Caco-2 (cell line): ENCODE measurements around the gene ERI3. TPM values are rescaled to one million over a fixed set of nuclear protein-coding genes. Genes with fewer than 3 reads are reported as not detected.

Experiments
- BruUV-seq: library from RNA; stranded (reverse); fragments of 400-500 nt; replicated peaks from 2 replicates; lab custom pipeline; 2021; lab: Mats Ljungman, UMichigan
- CTCF ChIA-PET: fragments of 300-600 bp; sonication (Branson Sonifier 250); formaldehyde crosslinking; loops from one replicate; lab custom pipeline; 2022; ENCODE audit warnings: antibody characterized with exemption; lab: Charles Lee
- POLR2A ChIA-PET: fragments of 300-600 bp; sonication (Branson Sonifier 250); formaldehyde crosslinking; loops from one replicate; lab custom pipeline; 2022; ENCODE audit warnings: antibody characterized with exemption; lab: Charles Lee
- DNase-seq, 2 experiments: peaks; one replicate each; pipeline versions ENCODE4 v3.0.0 to v3.0.0-alpha.2; 2020 to 2022
- H3K27me3 ChIP-seq: replicated peaks from 2 replicates; pipeline ENCODE4 v1.6.0; 2011; ENCODE audit warnings: low read length; ENCODE audit not compliant: control insufficient read depth, insufficient read depth
- H3K36me3 ChIP-seq: 2 replicates; pipeline ENCODE4 v1.5.1; 2011; ENCODE audit warnings: low read length; ENCODE audit not compliant: control insufficient read depth, insufficient read depth
- H3K4me1 ChIP-seq: fragments of 250-450 bp; sonication (Bioruptor Pico); 2 replicates; pipeline ENCODE4 v1.5.1; 2020; ENCODE audit warnings: mild to moderate bottlenecking
- H3K4me3 ChIP-seq: 2 replicates; pipeline ENCODE4 v1.5.1; 2011; ENCODE audit warnings: low read depth, mild to moderate bottlenecking, control low read depth, low read length
- H3K9me3 ChIP-seq: fragments of 250-450 bp; sonication (Bioruptor Pico); 2 replicates; pipeline ENCODE4 v1.5.1; 2020; ENCODE audit warnings: mild to moderate bottlenecking, moderate library complexity
- H3K27ac Mint-ChIP-seq: one replicate; pipeline ENCODE4 v1.8.0; 2022; ENCODE audit warnings: mixed read lengths; ENCODE audit not compliant: unreplicated experiment
- H3K27me3 Mint-ChIP-seq: one replicate; pipeline ENCODE4 v1.8.0; 2022; ENCODE audit warnings: mixed read lengths; ENCODE audit not compliant: insufficient read depth, unreplicated experiment
- H3K36me3 Mint-ChIP-seq: one replicate; pipeline ENCODE4 v1.8.0; 2022; ENCODE audit warnings: mild to moderate bottlenecking, mixed read lengths; ENCODE audit not compliant: insufficient read depth, unreplicated experiment
- H3K4me1 Mint-ChIP-seq: one replicate; pipeline ENCODE4 v1.8.0; 2022; ENCODE audit warnings: low read depth, mixed read lengths; ENCODE audit not compliant: unreplicated experiment
- H3K4me3 Mint-ChIP-seq: one replicate; pipeline ENCODE4 v1.8.0; 2022; ENCODE audit warnings: mild to moderate bottlenecking, moderate library complexity, mixed read lengths; ENCODE audit not compliant: unreplicated experiment
- H3K9me3 Mint-ChIP-seq: one replicate; pipeline ENCODE4 v1.8.0; 2022; ENCODE audit warnings: mixed read lengths; ENCODE audit not compliant: unreplicated experiment
- intact Hi-C: fragments of 100-400 bp; cut with micrococcal nuclease; formaldehyde crosslinking; loops from one replicate; pipeline ENCODE4 v1.10.0; 2022; ENCODE audit not compliant: unreplicated experiment
- total RNA-seq: library from RNA; stranded (reverse); gene quantifications from 2 replicates; pipeline ENCODE4 v1.2.3, GENCODE V29; 2022
- TF ChIP-seq, protein P1 (sequence below), 2 experiments: fragments of 200-600 bp in 1 of 2; IDR thresholded peaks; 1 replicate in 1 of 2; 2 replicates in 1 of 2; pipeline versions ENCODE4 v1.5.1 to v1.8.0; 2011 to 2022; ENCODE audit warnings: antibody characterized with exemption in 1 of 2, control low read depth in 1 of 2, inconsistent platforms in 1 of 2, low read depth in 1 of 2, low read length in 1 of 2, mild to moderate bottlenecking in 1 of 2, moderate library complexity in 1 of 2; ENCODE audit not compliant: insufficient read depth in 1 of 2, severe bottlenecking in 1 of 2, unreplicated experiment in 1 of 2

The ERI3 gene
- total RNA-seq, 1 experiment from 2014 or later, result 38.2 TPM

DNA sequence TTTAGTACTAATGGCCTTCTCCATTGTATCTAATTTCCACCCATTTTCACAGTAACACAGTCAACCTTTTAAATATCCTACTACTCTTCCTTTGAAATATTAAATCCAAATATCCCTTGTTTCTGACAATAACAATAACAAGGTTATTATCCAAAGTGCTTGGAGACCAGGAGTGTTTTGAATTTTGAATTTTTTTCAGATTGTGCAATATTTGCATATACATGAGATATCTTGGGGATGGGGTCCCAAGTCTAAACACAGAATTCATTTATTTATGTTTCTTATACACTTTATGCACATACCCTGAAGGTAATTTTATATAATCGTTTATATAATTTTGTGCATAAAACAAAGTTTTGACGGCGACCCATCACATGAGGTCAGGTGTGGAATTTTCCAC lies 124.3 kb downstream of the ERI3 start:
- intact Hi-C loops, result no loop called here
- POLR2A ChIA-PET, result no interaction called here

DNA sequence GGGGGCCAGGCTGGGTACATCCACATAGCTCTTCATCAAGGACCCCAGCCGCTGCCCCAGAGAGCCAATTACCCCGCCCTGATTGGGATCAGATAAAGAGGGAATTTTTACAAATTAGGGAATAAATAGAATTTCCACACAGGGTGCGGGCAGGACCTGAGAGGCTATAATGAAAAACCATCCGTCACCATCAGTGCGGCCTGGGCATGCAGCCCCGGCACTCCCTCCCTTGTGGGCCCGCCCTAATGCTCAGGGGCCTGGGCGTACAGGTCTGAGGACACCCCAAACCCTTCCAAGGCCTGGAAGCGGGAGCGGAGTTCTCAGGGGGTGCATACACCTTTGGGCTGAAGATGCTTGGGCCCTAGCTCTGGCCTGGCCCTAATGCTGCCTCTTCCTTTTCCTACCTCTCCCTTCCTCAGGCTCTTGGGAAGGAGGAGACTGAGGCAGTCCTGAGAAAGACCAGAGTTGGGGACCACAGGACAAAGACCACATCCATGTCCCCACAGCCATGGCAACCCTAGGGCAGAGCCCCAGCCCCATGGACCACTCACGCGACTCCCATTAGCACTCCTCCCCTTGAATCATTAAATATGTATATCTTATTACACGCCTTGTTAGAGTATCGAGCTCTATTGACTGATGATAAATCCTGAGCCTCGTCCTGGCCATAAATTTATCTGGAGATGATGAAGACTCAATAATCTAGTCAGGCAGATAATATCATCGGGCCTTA lies 125.5 kb downstream of the ERI3 start:
- H3K36me3 Mint-ChIP-seq, result no peaks in the 10 kb centered on the region
- no peaks in the 10 kb centered on the region for H3K4me1 Mint-ChIP-seq
- DNase-seq, result no peak
- H3K4me3 Mint-ChIP-seq, result no peak overlapping the region
- H3K9me3 Mint-ChIP-seq, result no peaks in the 10 kb centered on the region
- ChIA-PET POLR2A (no interaction called here), CTCF (no interaction called here)
- H3K27ac Mint-ChIP-seq, result no peak overlapping the region
- H3K4me1 ChIP-seq, result no peaks in the 10 kb centered on the region
- no peak overlapping the region for H3K4me3 ChIP-seq
- TF ChIP-seq, protein P1, sequence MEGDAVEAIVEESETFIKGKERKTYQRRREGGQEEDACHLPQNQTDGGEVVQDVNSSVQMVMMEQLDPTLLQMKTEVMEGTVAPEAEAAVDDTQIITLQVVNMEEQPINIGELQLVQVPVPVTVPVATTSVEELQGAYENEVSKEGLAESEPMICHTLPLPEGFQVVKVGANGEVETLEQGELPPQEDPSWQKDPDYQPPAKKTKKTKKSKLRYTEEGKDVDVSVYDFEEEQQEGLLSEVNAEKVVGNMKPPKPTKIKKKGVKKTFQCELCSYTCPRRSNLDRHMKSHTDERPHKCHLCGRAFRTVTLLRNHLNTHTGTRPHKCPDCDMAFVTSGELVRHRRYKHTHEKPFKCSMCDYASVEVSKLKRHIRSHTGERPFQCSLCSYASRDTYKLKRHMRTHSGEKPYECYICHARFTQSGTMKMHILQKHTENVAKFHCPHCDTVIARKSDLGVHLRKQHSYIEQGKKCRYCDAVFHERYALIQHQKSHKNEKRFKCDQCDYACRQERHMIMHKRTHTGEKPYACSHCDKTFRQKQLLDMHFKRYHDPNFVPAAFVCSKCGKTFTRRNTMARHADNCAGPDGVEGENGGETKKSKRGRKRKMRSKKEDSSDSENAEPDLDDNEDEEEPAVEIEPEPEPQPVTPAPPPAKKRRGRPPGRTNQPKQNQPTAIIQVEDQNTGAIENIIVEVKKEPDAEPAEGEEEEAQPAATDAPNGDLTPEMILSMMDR (IDR thresholded peaks at IDR 0.05; ENCODE audit: insufficient read depth in 1 of 2, low read depth in 1 of 2, low read length in 1 of 2, severe bottlenecking in 1 of 2, unreplicated experiment in 1 of 2), result no peak
- intact Hi-C loops, result no loop called here
- no peaks in the 10 kb centered on the region for H3K9me3 ChIP-seq
- H3K27me3 ChIP-seq, result no peaks in the 10 kb centered on the region
- no peaks in the 10 kb centered on the region for H3K36me3 ChIP-seq
- BruUV-seq, result no TSS peak
- H3K27me3 Mint-ChIP-seq, result no peaks in the 10 kb centered on the region

More for the DNA sequence above, 124.3 kb downstream of the ERI3 start:
- Histone ChIP-seq H3K9me3 (no peaks in the 10 kb centered on the region), H3K4me3 (no peak overlapping the region), H3K4me1 (no peaks in the 10 kb centered on the region), H3K36me3 (no peaks in the 10 kb centered on the region), H3K27me3 (no peaks in the 10 kb centered on the region)
- no peaks in the 10 kb centered on the region for H3K9me3 Mint-ChIP-seq
- CTCF ChIA-PET, result no interaction called here
- no peak overlapping the region for H3K4me3 Mint-ChIP-seq
- H3K27ac Mint-ChIP-seq, result no peak overlapping the region
- no peaks in the 10 kb centered on the region for H3K27me3 Mint-ChIP-seq
- DNase-seq, result no peak
- no peaks in the 10 kb centered on the region for H3K36me3 Mint-ChIP-seq
- no TSS peak for BruUV-seq
- H3K4me1 Mint-ChIP-seq, result no peaks in the 10 kb centered on the region
- TF ChIP-seq, protein P1 (IDR thresholded peaks at IDR 0.05; ENCODE audit: insufficient read depth in 1 of 2, low read depth in 1 of 2, low read length in 1 of 2, severe bottlenecking in 1 of 2, unreplicated experiment in 1 of 2), result no peak

DNA sequence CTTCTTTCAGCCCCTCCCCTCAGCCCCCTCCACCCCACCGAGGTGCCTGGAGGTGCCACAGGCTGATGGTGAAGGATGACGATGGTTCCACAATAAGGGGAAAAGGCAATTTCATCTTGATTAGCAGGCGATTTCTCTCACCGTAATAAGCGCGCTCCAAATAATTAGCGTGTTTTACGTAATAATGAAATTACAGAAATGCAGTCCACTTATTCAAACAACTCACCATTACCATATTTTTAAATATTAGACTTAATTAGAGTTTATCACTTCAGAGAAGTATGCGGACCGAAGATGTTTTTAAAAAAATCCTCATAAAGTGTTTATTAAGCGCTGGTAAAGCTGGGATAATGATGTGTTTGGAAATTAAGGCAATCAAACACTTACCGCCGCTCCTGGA lies 126.8 kb downstream of the ERI3 start:
- Histone ChIP-seq H3K9me3 (no peaks in the 10 kb centered on the region), H3K4me3 (no peak overlapping the region), H3K27me3 (no peaks in the 10 kb centered on the region), H3K36me3 (no peaks in the 10 kb centered on the region), H3K4me1 (no peaks in the 10 kb centered on the region)
- Mint-ChIP-seq H3K4me3 (no peak overlapping the region), H3K9me3 (no peaks in the 10 kb centered on the region), H3K4me1 (no peaks in the 10 kb centered on the region), H3K36me3 (no peaks in the 10 kb centered on the region), H3K27me3 (no peaks in the 10 kb centered on the region), H3K27ac (no peak overlapping the region)
- no TSS peak for BruUV-seq
- no peak for DNase-seq
- TF ChIP-seq, protein P1 (IDR thresholded peaks at IDR 0.05; ENCODE audit: insufficient read depth in 1 of 2, low read depth in 1 of 2, low read length in 1 of 2, severe bottlenecking in 1 of 2, unreplicated experiment in 1 of 2), result no peak
- CTCF ChIA-PET, result interaction anchor here (0.6 kb wide), 1 partner anchor 152 kb away, joined by 3 read pairs; no protein-coding TSS in a partner anchor
- POLR2A ChIA-PET, result no interaction called here
- intact Hi-C loops, result no loop called here
